ENCODE data around the gene PHACTR1. TPM values are rescaled to one million over a fixed set of nuclear protein-coding genes. Genes with fewer than 3 reads are reported as not detected.

PHACTR1 gene
- total RNA-seq, 1 donor from 2014 or later: 2.2 TPM

DNA sequence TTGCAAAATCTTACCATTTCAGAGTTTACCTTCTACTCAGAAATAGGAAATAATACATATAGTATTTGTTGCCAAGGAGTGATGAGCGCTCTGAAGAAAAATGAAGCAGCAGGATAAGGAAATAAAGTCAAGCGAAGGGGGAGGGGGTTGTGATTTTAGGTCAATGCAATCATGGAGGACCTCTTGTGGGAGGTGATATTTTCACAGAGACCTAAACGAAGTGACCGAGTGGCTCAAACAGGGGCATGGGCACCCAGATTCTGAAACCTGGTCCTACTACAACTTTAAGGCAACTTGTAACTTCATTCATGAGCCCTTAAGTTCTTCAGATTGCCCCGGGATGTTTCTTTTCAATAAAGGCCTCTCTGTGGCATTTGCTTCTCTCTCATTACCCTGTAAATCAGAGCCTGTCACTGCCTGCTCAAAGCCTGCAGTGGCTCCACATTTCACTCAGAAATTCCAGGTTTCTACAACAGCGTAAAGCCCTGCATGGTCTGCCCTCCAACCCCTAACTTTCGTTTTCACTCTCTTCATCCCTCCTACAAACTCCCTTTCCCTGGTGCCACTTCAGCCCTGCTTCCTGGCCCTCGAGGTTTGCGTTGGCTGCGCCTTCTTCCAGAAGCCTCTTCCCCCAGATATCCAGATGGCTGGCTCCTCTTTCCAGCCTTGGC lies 449.1 kb downstream of the PHACTR1 start:
- H3K4me3 ChIP-seq (ENCODE audit: low read depth, low read length): no peak overlapping the region

DNA sequence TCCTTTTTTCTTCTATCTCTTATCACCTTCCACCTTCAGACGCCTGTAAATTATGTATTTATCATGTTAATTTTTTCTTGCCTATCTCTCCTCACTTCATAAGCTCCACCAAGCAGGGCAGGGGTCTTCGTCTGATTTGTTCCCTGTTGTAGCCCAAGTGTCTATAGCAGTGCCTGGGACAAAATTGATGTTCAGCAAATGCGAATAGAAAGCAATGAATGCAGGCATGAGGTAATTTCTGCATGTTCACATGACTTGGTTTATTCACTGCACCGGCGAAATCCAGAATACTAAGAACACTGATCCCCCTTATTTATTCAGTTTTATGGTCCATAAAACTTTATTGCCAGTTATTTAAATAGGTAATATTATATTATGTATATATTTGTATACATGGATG lies 449.7 kb downstream of the PHACTR1 start:
- no peaks in the 10 kb centered on the region for H3K36me3 ChIP-seq (ENCODE audit: control insufficient read depth, insufficient read depth, low read length)
- TF ChIP-seq, protein P1, sequence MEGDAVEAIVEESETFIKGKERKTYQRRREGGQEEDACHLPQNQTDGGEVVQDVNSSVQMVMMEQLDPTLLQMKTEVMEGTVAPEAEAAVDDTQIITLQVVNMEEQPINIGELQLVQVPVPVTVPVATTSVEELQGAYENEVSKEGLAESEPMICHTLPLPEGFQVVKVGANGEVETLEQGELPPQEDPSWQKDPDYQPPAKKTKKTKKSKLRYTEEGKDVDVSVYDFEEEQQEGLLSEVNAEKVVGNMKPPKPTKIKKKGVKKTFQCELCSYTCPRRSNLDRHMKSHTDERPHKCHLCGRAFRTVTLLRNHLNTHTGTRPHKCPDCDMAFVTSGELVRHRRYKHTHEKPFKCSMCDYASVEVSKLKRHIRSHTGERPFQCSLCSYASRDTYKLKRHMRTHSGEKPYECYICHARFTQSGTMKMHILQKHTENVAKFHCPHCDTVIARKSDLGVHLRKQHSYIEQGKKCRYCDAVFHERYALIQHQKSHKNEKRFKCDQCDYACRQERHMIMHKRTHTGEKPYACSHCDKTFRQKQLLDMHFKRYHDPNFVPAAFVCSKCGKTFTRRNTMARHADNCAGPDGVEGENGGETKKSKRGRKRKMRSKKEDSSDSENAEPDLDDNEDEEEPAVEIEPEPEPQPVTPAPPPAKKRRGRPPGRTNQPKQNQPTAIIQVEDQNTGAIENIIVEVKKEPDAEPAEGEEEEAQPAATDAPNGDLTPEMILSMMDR (IDR thresholded peaks at IDR 0.05; ENCODE audit: insufficient read depth, low read length, poor library complexity, severe bottlenecking): no peak
- no peaks in the 10 kb centered on the region for H3K27me3 ChIP-seq (ENCODE audit: control insufficient read depth, insufficient read depth, low read length)
- H3K4me3 ChIP-seq (ENCODE audit: low read depth, low read length): no peak overlapping the region
- no peak for DNase-seq (ENCODE audit: low read depth)

More for the DNA sequence above, 449.1 kb downstream of the PHACTR1 start:
- TF ChIP-seq, protein P1 (IDR thresholded peaks at IDR 0.05; ENCODE audit: insufficient read depth, low read length, poor library complexity, severe bottlenecking): no peak
- no peaks in the 10 kb centered on the region for H3K27me3 ChIP-seq (ENCODE audit: control insufficient read depth, insufficient read depth, low read length)
- no peak for DNase-seq (ENCODE audit: low read depth)
- H3K36me3 ChIP-seq (ENCODE audit: control insufficient read depth, insufficient read depth, low read length): no peaks in the 10 kb centered on the region

DNA sequence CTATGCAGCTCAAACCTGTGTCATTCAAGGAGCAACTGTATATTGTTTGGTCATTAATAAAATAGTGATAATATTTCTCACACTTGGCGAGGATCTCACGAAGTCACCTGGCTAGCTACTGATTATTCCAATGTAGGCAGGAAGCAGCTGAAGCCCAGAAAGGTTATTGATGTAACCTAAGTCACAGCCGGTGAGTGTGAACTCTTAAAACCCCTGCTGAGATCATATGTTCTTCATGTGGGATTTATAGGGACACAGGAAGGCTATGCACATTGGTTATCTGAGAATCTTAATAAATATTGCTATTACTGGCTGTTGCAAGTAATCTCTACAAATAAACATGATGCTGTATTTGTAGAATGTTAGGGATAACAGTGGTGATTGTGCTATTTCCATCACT lies 450.3 kb downstream of the PHACTR1 start:
- no peaks in the 10 kb centered on the region for H3K36me3 ChIP-seq (ENCODE audit: control insufficient read depth, insufficient read depth, low read length)
- no peaks in the 10 kb centered on the region for H3K27me3 ChIP-seq (ENCODE audit: control insufficient read depth, insufficient read depth, low read length)
- H3K4me3 ChIP-seq (ENCODE audit: low read depth, low read length): no peak overlapping the region
- TF ChIP-seq, protein P1 (IDR thresholded peaks at IDR 0.05; ENCODE audit: insufficient read depth, low read length, poor library complexity, severe bottlenecking): no peak
- no peak for DNase-seq (ENCODE audit: low read depth)

DNA sequence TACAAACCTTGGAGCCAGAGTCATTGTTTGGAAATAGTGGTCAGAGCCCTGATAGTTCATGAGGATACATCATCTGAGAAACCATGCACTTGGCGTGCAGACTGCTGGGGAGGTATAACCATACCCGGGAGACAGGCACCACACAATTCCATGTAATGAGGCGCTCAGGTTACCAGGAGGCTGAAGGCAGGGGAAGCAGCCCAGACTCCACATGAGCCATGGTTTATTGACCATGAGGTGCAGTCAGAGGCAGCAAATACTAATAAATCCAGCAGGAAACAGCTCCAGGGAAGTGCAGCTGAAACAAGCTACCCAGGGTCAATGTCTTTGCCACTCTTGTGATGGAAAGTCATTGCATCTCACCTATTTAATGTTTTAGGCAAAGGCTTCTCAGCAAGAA lies 455.7 kb downstream of the PHACTR1 start:
- Histone ChIP-seq H3K27me3 (ENCODE audit: control insufficient read depth, insufficient read depth, low read length) (no peaks in the 10 kb centered on the region), H3K36me3 (ENCODE audit: control insufficient read depth, insufficient read depth, low read length) (no peaks in the 10 kb centered on the region), H3K4me3 (ENCODE audit: low read depth, low read length) (no peak overlapping the region)
- TF ChIP-seq, protein P1 (IDR thresholded peaks at IDR 0.05; ENCODE audit: insufficient read depth, low read length, poor library complexity, severe bottlenecking): no peak
- DNase-seq (ENCODE audit: low read depth): no peak

DNA sequence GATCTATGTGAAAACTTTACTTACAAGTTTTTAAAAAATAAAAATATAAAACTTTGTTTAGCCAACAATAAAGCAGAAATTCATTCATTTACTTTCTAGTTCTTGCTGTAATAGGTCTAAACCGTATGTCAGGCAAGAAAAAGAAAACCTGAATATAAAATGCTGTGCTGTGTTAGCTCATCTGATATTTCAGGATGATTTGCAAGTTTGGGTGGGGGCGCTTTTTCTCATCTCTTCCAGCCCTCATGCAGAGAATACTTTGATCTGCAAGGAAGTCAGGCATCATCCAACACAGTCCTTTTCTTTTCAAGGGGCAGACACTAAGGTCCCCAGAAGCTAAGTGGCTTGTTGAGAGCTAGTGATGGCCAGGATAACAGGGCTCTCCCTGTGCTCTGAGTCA lies 458.5 kb downstream of the PHACTR1 start:
- H3K36me3 ChIP-seq (ENCODE audit: control insufficient read depth, insufficient read depth, low read length): no peaks in the 10 kb centered on the region
- no peak for DNase-seq (ENCODE audit: low read depth)
- H3K4me3 ChIP-seq (ENCODE audit: low read depth, low read length): no peak overlapping the region
- TF ChIP-seq, protein P1 (IDR thresholded peaks at IDR 0.05; ENCODE audit: insufficient read depth, low read length, poor library complexity, severe bottlenecking): no peak
- no peaks in the 10 kb centered on the region for H3K27me3 ChIP-seq (ENCODE audit: control insufficient read depth, insufficient read depth, low read length)

DNA sequence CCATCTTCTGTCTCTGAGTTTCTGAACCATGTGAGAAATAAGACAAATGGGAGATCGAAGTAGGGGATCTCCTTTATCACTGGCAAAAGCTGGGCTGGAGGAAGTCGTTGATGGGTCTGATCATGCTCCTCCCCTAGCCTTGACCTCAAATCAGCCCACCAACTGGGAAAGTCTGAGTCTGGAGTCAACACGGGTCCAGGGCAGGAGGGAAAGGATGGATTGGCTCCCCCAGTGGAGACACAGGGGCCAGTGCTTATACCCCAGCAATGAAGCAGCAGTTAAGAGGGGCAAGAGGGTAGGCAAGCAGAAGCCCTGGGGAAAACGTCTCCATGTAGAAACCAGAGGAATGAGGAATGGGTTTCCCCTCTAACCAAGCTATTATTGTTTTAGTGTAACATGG lies 459.2 kb downstream of the PHACTR1 start:
- Histone ChIP-seq H3K36me3 (ENCODE audit: control insufficient read depth, insufficient read depth, low read length) (no peaks in the 10 kb centered on the region), H3K4me3 (ENCODE audit: low read depth, low read length) (no peak overlapping the region), H3K27me3 (ENCODE audit: control insufficient read depth, insufficient read depth, low read length) (no peaks in the 10 kb centered on the region)
- no peak for DNase-seq (ENCODE audit: low read depth)
- TF ChIP-seq, protein P1 (IDR thresholded peaks at IDR 0.05; ENCODE audit: insufficient read depth, low read length, poor library complexity, severe bottlenecking): no peak
